ENCODE data around the gene HRH1.

- TF ChIP-seq CTCF (IDR thresholded peaks at IDR 0.05) (no peak), POLR2A (IDR thresholded peaks at IDR 0.05) (no peak)
These were observed 151.2 kb downstream of the HRH1 start for GRCh38 chr3:11305509-11305908.

Measured in ovary (tissue), 3 donors.